Ramos (cell line): ENCODE data around the gene CZIB.

ENCODE experiments used
- in situ Hi-C: fragments of 300-500 bp; cut with MboI; formaldehyde crosslinking; loops from one replicate; pipeline ENCODE4 v1.14.3; 2022; ENCODE audit warnings: low sequenced_read_pairs; ENCODE audit not compliant: unreplicated experiment

Gene CZIB

DNA sequence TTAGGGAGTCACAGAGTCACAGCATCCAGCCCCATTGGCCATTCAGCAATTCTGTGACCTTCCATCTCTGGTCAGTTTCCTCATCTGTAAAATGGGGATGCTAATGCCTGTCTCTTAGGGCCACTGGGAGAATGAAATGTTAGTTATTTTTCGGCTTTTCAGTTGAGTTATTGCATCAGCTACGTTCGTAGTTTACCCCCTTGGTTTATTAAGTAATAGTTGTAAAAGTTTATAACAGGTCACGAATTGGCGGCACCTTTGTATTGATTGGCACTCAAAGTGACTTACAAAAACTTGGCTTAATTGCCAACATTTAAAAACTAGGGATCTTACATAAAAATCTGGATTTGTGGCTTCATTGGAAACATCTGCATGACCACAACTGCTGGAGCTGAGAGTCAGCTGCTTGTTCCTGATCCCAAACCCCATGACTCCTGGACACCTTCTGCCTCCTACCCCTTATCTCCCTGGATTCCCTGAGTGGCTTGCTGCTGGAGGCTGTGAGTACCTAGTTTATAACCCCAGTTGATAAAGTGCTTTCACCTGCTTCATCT, 54.9 kb downstream of the CZIB start:
- in situ Hi-C loops = no loop called here
